ENCODE results near the gene CDKL2. TPM values are rescaled to one million over a fixed set of nuclear protein-coding genes. Genes with fewer than 3 reads are reported as not detected.

The CDKL2 gene
- total RNA-seq, 1 donor from 2014 or later: 20.6 TPM

GRCh38 chr4:75599647-75600046, 30.7 kb downstream of the CDKL2 start:
- intact Hi-C loops (cut with DNase I): no loop called here
- Histone ChIP-seq H3K9me3 (no peaks in the 10 kb centered on the region), H3K4me3 (no peak overlapping the region)

GRCh38 chr4:75598390-75598789, 31.9 kb downstream of the CDKL2 start:
- Histone ChIP-seq H3K4me1 (no peaks in the 10 kb centered on the region), H3K9me3 (no peaks in the 10 kb centered on the region), H3K27ac (no peak overlapping the region), H3K36me3 (peaks cover 5% of the 10 kb centered on the region), H3K4me3 (no peak overlapping the region), H3K27me3 (no peaks in the 10 kb centered on the region)
- ATAC-seq: no peak
- TF ChIP-seq CTCF (IDR thresholded peaks at IDR 0.05): no peak
- intact Hi-C loops (cut with DNase I): no loop called here
- no peak for DNase-seq

More at GRCh38 chr4:75599647-75600046, 30.7 kb downstream of the CDKL2 start:
- no peak for TF ChIP-seq CTCF (IDR thresholded peaks at IDR 0.05)
- no peaks in the 10 kb centered on the region for H3K27me3 ChIP-seq
- ATAC-seq: no peak
- H3K36me3 ChIP-seq: peaks cover 5% of the 10 kb centered on the region
- H3K27ac ChIP-seq: no peak overlapping the region
- H3K4me1 ChIP-seq: no peaks in the 10 kb centered on the region
- no peak for DNase-seq

GRCh38 chr4:75596061-75596460, 34.3 kb downstream of the CDKL2 start:
- H3K4me3 ChIP-seq: no peak overlapping the region
- DNase-seq: no peak
- H3K27me3 ChIP-seq: no peaks in the 10 kb centered on the region
- intact Hi-C loops (cut with DNase I): no loop called here
- no peaks in the 10 kb centered on the region for H3K4me1 ChIP-seq
- ATAC-seq: no peak
- TF ChIP-seq CTCF (IDR thresholded peaks at IDR 0.05): no peak
- H3K36me3 ChIP-seq: peaks cover 5% of the 10 kb centered on the region
- no peak overlapping the region for H3K27ac ChIP-seq
- H3K9me3 ChIP-seq: no peaks in the 10 kb centered on the region

GRCh38 chr4:75593393-75593792, 36.9 kb downstream of the CDKL2 start:
- Histone ChIP-seq H3K4me1 (no peaks in the 10 kb centered on the region), H3K9me3 (no peaks in the 10 kb centered on the region), H3K27me3 (no peaks in the 10 kb centered on the region), H3K4me3 (no peak overlapping the region), H3K27ac (no peak overlapping the region), H3K36me3 (no peaks in the 10 kb centered on the region)
- no peak for ATAC-seq
- intact Hi-C loops (cut with DNase I): no loop called here
- TF ChIP-seq CTCF (IDR thresholded peaks at IDR 0.05): no peak
- DNase-seq: no peak

GRCh38 chr4:75584067-75584466, 46.3 kb downstream of the CDKL2 start:
- TF ChIP-seq CTCF (IDR thresholded peaks at IDR 0.05): no peak
- DNase-seq (no peak), ATAC-seq (peak; percentile 22)
- Histone ChIP-seq H3K4me3 (no peak overlapping the region), H3K27me3 (no peaks in the 10 kb centered on the region), H3K4me1 (no peaks in the 10 kb centered on the region), H3K27ac (no peak overlapping the region), H3K36me3 (no peaks in the 10 kb centered on the region), H3K9me3 (no peaks in the 10 kb centered on the region)
- intact Hi-C loops (cut with DNase I): no loop called here

GRCh38 chr4:75567725-75568124, 62.6 kb downstream of the CDKL2 start:
- DNase-seq (no peak), ATAC-seq (no peak)
- H3K4me1 ChIP-seq: peaks cover 8% of the 10 kb centered on the region
- no peaks in the 10 kb centered on the region for H3K36me3 ChIP-seq
- H3K27me3 ChIP-seq: no peaks in the 10 kb centered on the region
- intact Hi-C loops (cut with DNase I): no loop called here
- H3K27ac ChIP-seq: no peak overlapping the region
- H3K4me3 ChIP-seq: no peak overlapping the region
- H3K9me3 ChIP-seq: no peaks in the 10 kb centered on the region
- TF ChIP-seq CTCF (IDR thresholded peaks at IDR 0.05): no peak
